Bone marrow (tissue), 2 donors: Measurements from ENCODE around the gene PRMT2.
"Not testable (repeated sequence)": the region's sequence is repeated elsewhere in the genome, so short reads cannot be mapped to it uniquely, and the experiment has no call there.

Experiments
- DNase-seq, 2 donors: peaks; one replicate each; lab custom pipeline; 2025; lab: John Stamatoyannopoulos, UW

Gene PRMT2

DNA sequence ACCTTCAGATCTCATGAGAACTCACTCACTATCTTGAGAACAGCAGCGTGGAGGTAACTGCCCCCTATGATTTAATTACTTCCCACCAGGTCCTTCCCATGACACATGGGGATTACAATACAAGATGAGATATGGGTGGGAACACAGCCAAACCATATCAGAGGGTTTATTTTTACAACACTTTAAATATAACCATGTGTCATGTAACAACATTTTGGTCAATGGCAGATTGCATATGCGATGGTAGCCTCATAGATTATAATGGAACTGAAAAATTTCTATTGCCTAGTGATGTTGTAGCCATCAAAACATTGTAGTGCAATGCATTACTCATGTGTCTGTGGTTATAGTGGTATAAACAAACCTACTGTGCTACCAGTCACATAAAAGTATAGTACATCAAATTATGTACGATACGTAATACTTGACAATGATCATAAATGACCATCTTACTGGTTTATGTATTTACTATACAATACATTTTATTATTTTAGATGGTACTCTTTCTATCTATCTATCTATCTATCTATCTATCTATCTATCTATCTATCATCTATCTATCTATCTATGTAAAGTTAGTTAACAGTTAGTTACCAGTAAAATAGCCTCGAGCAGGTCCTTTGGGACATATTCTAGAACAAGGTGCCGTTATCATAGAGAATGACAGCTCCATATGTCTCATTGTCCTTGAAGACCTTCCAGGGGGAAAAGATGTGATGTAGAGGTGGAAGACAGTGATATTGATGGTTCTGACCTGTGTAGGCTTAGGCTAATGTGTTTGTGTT lies 18.0 kb upstream of the PRMT2 start:
- no peak for DNase-seq

DNA sequence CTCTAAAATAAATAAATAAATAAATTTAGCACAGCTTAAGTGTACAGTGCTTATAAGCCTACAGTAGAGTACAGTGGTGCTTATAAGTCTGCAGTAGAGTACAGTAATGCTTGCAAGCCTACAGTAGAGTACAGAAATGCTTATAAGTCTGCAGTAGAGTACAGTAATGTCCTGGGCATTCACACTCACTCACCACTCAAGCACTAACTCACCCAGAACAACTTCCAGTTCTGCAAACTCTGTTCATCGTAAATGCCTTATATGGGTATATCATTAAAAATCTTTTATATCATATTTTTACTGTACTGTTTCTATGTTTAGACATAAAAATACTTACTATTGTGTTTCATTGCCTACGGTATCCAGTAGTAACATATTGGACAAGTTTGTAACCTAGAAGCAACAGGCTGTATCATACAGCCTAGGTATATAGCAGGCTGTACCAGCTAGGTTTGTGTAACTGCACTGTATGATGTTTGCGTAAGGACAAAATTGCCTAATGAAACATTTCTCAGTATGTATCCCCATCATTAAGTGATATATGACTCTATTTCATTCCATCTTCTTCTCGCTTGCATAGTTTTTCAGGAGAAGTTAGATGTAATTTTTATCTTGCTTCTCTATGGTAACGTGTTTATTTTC lies 16.6 kb upstream of the PRMT2 start:
- DNase-seq = no peak

DNA sequence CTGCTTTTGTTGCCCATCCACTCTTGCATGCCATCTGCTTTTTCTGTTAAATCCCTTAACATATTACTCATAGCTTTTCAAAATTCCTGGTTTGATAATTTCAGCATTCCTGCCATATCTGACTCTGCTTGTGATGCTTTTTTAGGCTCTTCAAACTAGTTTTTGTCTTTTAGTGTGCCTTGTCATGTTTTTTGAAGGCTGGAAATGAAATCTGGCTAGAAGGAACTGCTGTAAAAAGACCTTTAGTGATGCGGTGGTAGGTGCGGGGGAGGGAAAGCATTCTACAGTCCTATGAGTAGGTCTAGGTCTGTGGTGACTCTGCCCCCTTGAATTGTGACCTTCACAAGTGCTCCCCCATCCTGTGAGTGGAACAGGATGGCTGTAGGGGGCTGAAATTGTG lies 15.6 kb upstream of the PRMT2 start:
- DNase-seq = no peak

DNA sequence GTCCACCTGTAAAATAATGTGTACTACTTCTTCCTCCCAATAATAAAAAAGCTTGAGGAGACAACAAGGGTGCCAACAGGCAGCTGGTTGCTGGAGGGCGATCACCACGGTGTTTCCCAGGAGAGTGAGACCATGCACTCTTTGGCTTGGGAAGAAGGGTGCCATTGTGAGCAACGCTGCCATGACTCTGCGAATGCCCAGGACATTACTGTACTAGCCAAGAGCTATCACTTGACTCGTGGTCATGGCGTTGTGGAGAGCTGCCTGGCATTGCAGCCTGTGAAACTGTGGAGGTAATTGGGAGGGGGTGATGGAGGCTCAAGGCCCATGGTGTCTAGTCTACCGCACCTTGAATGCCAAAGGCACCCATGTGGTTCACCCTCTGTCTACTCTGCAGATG lies 14.6 kb upstream of the PRMT2 start:
- no peak for DNase-seq

DNA sequence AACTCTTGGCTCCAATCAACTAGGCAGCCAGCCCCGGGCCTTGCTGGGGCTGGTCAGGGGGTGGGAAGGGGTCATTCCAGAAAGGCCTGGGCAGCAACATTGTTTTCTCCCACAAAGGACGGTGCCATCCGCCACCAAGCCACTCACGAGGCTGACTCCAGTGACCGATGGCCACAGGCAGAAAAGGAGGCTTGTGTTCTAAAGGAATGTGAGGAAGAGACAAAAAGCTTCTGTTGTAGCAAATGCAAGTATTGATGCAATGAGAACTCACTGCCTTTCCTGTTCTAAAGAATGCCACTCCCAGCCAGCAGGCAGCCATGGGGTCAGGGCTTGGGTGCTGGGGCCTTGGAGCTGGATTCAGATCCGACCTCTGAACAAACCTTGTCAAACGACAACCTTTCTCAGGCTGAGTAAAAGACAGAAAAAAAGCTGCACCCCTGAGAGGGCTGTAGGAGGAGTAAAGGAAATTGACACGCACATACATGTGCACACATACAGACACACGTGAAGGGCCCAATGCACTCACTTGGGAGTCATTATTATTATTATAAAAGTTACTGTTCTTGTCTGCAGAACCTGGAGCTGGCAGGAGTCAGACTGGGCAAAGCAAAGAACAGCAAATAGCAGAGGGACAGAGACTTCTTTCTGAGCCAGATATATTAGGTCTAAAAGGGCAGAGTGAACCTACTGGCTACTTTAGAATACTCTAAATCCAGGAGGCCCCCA lies 13.9 kb upstream of the PRMT2 start:
- no peak for DNase-seq

DNA sequence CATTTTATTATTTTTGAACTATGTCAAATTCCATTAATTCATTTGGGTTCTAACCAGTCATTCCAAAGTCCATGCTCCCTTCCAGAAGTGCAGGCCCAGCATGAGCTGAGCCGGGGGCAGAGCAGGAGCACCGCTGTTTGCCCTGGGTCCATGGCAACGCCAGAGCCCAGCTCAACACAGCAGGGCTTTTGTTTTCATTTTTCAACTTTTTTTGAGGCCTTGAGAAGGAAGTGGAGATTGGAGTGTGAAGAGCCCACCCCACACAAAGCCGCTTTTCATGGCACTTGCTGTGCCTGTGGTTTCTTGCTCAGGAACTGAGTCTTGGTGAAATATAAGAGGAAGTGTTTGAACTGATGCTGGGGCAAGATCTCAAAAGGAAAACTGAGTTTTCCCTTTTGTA lies 13.2 kb upstream of the PRMT2 start:
- DNase-seq = peak in 1 of 2 donors; percentile 95

DNA sequence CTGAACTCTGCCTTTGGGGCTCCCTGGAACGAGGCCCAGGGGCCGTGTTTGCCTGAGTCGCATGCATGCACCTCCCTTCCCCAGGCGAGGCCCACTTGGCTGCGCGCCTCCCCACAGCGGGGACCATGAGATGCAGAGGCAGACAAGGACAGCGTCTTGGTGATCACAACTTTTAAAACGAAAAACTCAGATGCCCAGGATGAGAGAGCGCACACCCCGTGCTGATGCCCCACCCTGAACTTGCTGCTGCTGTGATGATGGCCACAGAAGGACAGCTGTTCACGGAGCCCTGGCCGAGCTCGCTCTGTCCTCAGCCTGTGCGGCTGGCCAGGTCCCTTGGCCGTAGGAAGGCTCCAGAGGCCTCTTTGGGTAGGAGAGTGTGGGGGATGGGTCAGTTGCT lies 11.4 kb upstream of the PRMT2 start:
- no peak for DNase-seq

DNA sequence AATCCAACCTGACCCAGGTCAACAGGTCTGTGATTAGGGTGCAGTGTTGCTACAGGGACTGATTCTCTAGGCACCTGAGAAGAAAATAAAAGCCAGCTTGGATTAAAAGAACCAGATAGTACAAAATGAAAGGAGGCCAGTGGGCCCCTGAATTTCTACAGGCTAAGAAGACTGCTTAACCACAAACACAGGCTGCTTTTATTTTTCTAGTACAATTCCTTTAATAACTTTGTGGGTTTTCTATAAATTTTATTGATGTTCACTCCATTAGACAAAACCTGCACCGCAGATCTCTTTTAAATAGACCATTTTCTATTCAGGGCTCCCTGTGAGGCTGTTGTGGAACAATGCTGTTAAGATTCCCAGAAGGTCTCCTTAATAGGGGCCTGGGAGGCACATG lies 9.7 kb upstream of the PRMT2 start:
- no peak for DNase-seq

DNA sequence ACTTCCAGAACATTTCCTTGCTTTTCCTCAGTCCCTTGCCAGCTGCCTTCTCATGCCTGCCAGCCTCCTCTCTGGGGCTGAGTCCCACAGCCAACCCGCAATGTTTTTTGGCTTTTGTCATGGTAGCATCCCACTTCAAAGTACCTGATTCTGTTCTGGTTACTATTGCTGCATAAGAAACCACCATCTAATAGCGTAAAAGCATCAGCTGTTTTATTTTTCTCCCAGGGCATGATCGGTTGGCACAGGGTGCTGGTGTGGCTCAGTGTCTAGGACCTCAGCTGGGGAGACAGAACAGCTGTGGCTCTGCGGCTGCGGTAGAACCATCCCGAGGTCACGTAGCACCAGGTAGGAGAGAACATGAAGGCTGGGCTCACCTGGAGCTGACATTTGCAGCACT lies 8.9 kb upstream of the PRMT2 start:
- DNase-seq = no peak

DNA sequence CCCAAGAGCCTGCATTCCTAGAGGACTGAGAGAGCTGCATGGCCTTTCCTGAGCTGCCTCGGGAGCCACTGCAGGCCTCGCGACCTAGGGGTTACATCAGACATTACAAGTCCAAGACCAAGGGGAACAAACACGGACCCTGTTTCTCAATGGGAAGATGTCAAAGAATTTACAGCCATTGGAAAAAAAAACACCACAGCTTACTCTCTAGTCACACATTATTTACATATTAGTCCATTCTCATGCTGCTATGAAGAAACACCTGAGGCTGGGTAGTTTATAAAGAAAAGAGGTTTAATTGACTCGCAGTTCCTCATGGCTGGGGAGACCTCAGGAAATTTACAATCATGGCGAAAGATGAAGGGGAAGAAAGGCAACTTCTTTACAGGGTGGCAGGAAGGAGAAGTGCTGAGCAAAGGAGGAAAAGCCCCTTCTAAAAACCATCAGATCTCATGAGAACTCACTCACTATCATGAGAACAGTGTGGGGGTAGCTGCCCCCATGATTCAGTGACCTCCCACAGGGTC lies 8.4 kb upstream of the PRMT2 start:
- DNase-seq = no peak

DNA sequence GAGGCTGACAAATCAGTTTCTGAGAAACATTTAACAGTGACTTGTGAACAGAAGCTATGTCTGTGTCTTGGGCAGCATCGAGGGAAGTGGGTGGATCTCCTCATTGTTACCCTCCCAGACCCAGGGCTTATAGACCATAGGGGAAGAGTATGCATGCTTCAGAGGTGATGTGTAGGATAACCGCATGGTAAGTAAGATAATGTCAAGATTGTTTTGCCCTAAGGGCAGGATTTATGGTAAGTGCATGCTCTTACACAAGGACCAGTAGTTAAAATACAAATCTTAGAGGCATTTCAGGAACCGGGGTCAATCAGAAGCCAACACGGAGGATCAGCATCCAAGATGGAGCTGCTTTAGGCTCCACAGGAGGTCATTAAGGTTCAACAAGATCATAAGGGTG lies 7.7 kb upstream of the PRMT2 start:
- no peak for DNase-seq

DNA sequence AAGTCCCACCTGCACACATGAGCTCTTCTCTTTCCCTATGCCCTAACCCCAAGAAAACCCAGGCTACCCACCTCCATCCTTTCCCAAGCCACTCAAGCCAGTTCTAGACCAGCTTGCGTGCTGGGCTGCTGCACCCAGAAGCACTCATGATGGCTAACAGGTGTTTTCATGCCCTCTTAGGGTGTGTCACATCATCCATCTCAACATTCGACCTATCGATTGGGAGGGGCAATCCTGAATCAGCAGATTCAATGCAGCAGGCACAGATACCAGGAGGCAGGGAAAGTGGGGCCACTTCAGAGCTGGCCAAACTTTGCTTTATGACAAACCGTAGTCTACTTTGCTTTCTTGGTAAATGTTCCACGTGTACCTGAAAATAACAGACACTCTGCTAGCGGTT lies 6.6 kb upstream of the PRMT2 start:
- DNase-seq = no peak

DNA sequence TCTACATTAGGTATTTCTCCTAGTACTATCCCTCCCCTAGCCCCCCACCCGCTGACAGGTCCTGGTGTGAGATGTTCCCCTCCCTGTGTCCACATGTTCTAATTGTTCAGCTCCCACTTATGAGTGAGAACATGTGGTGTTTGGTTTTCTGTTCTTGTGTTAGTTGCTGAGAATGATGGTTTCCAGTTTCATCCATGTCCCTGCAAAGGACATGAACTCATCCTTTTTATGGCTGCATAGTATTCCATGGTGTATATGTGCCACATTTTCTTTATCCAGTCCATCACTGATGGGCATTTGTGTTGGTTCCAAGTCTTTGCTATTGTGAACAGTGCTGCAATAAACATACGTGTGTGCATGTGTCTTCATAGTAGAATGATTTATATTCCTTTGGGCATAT lies 4.6 kb upstream of the PRMT2 start:
- not testable (repeated sequence) for DNase-seq

DNA sequence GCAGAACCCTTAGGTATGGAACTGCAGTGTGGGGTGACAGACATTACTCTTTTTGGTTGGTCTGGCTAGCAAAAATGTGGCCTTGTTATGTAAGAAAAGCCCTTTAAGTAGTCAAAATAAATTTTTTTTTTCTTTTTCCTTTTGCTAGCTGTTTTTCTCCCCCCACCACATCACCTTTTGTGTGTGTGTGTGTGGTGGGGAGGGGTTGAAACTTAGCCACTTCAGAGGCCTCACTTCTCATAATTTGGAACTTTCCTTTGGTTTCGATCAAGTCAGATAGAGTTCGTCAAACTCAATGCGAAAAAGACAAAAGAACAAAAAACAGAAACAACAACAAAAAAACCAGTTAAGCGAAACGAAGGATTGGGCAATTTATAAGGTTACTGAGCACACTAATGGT lies 1.9 kb upstream of the PRMT2 start:
- DNase-seq = no peak

DNA sequence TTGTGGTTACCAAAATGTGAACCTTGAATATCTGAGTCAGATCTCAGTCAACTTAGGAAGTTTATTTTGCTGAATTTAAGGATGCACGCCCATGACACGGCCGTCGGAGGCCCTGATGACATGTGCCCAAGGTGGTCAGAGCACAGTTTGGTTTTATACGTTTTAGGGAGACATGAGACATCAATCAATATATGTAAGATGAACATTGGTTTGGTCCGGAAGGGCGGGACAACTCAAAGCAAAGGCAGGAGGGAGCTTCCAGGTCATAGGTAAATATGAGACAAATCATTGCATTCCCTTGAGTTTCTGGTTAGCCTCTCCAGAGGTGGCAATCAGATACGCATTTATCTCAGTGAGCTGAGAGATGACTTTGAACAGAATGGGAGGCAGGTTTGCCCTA lies 1.0 kb upstream of the PRMT2 start:
- DNase-seq = no peak

DNA sequence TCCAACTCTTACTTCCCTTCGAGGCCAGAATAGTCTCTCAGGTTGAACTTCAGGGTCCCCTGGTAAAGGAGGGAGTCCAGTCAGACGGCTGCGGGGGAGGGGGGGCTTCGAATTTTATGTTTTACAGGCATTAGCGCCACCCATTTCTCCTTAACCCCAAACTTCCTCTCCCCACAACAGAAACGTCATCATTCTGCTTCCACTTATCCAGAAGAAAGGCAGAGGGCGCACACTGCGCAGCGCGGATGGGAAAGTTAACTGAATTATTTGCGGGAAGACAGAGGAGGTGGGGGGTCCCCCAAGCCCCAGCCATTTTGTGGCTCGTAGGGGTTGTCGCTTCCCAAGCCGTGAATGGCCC lies 529 bp upstream of the PRMT2 start:
- peak in 1 of 2 donors; percentile 96 for DNase-seq

DNA sequence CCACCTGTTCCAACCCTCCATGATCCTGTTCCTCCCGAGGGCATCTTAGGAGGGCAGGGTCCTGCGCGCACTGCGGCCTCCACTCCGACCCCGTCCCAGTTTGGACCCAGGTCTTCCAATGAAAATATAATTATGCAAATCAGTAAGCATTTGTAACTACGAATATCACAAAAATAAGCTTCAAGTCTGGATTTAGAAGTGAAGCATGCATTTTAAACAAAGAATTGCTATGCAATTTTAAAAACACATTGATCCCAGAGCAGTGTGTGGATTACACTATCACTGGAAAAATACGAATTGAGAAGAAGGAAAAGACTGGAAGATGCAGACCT lies 673 bp downstream of the PRMT2 start:
- DNase-seq = no peak

DNA sequence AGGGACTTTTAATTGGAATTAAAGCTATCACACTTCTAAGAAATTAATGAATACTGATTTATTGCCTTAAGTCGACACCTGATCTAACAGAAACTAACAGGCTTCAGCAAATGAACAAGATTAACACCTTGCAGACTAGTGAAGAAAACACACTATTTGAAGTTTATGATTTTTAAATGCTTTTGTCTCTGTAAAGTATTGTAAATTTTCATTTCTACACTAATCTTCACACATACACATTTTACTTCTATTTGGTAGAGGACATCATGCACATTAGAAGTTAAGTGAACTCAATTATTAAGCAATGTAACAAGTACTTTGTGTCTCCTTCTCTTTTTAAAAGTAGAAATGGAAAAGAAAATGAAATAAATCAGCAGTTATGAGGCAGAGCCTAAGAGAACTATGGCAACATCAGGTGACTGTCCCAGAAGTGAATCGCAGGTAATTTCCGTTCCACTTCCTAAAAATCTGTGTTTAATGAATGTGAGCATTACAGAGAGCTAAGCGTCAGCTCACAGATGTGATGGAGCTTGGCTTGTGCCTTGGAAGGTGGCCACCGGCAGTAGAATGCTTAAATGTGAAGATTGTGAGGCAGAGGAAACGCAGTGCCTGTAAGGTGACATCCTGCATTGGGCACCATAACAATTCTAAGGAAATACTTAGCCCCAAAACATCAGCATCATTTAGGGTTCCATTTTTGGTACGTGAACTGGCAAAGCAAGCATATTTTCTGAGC lies 1.2 kb downstream of the PRMT2 start:
- DNase-seq = no peak

DNA sequence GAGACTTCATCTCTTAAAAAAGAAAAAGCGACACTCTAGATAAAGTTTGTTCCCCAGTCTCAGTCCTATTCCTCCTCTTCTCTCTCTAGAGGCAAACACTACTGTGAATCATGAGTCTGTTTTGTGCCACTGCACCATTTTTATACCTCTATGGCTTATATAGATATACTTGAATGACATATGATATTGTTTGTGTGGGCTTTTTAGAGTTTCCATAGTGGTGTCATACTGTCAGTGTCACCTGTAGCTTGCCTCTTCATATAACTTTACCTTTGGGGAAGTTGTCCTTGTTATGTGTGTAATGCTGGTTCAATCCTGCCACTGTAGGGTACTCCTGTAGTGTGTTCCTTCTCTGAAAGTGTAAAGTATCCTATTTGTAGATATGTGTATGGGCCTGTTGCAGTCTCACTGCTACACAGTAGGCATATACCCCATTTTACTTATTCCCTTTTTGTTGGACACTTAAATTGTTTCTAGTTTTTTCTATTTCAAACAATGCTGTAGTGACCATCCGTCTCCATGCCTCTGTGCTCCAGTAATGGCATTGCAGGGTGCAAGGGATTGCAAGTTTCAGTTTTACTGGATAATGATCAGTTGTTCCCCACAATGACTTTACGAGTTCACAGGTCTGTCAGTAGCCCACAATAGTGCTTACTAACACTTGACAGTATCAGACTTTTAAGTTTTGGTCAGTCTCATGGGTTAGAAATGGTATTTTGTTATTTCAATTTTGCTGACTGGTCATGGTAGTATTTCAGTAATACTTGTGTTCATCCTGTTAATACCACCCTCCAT lies 2.7 kb downstream of the PRMT2 start:
- DNase-seq = no peak

DNA sequence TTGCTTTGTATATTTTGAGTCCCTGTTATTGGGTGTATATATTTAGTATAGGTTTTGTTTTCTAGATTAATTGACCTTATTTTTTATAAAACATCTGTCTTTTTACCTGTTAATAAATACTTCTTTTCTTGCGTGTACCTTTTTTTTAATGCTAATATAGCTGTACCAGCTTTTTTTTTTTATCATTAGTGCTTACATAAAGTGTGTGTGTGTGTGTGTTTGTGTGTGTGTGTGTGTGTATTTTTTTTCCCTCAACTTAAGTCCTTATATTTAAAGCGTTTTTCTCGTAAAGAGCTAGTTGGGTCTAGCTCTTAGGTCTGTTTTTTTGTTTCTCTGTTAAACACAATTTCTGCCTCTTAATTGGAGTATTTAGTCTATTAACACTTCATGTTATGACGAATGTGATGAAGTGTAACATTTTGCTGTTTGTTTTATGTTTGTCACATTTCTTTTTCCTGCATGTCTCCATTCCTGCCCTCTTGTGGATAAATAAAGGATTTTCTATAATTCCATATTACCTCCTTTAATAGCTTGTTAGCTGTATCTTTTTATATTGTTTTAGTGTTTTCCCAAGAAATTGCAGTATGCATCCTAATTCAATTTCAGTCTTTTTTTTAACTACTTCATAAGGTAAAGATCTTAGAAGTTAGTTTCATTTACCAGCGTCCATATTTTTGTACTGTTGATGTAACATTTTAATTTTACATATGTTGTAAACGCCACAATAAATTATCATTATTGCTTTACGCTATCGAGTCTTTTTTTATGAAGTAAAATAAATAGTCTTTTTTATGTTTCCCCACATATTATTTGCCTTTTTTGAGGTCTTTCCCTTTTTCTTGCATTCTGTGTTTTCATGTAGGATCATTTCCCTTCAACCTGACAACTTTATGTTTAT lies 4.3 kb downstream of the PRMT2 start:
- DNase-seq = peak in 1 of 2 donors; percentile 27

DNA sequence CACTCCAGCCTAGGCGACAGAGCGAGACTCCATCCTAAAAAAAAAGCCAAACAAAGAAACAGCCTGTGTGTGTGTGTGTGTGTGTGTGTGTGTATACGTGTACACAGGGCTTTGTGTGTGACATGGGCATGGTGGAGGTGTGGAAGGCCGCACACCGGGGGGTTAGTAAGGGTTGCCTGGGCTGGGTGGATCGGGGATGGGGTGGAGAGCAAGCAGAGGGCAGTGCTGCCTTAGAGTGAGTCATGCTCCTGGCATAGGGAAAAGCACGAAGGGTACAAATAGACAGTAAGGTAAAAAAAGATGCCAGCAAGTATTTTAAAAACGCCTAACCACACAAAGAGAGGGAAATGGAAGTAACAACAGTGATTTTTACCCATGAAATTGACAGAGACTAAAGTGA lies 6.2 kb downstream of the PRMT2 start:
- no peak for DNase-seq
